Measurements from ENCODE around the gene PEX11A. TPM values are rescaled to one million over a fixed set of nuclear protein-coding genes. Genes with fewer than 3 reads are reported as not detected.

The PEX11A gene
- polyA plus RNA-seq, 1 donor: 4.5 TPM

DNA sequence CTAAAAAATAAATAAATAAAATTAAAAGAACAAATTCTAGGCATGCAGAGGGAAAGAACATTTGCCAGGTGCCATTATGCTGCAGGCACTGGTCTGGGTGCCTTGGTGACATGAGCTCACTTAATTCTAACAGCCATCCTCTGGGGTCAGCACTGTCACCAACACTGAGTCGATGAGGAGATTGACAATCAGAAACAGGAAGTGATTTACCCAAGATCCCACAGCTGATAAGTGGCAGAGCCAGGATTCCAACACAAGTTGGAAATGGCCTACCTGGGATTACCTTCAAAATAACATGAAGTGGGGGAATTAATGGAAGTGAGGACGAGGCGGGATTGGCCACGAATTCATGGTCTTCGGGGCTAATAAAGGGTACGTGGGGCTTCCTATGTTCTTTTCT, 14.9 kb downstream of the PEX11A start:
- no peak for DNase-seq (ENCODE audit: low read depth)

DNA sequence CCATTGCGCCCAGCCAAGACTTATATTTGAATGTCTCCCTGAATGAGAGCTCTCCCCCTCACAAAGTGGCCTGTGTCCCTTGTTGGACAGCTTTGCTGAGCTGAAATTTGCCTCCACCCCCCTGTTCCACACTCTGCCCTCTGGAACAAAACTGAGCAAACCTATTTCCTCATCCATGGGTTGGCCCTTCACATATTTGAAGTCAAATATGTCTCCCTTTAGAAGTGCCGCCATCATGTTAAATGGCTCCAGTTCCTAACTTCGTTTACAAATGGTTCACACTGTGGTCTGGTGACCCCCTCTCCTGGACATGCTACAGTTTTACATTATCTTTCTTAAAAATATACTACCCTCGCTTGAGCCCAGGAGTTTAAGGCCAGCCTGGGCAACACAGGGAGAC, 16.0 kb downstream of the PEX11A start:
- no peak for DNase-seq (ENCODE audit: low read depth)

DNA sequence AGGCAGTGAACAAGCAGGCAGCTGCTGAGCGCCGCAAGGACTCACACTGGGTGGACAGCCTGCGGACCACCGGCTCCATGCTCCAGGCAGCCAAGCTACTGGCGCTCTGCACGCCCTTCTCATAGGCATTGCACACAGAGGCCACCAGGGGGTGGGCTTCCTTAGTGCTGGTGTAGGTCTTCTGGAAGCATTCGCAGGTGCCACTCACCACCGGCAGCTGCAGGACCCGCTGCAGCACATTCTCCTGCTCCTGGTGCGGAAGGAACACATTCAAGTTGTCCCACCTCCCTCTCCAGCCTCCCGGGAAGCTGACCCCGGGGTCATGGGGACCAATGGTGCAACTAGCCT, 17.4 kb downstream of the PEX11A start:
- DNase-seq (ENCODE audit: low read depth): no peak

DNA sequence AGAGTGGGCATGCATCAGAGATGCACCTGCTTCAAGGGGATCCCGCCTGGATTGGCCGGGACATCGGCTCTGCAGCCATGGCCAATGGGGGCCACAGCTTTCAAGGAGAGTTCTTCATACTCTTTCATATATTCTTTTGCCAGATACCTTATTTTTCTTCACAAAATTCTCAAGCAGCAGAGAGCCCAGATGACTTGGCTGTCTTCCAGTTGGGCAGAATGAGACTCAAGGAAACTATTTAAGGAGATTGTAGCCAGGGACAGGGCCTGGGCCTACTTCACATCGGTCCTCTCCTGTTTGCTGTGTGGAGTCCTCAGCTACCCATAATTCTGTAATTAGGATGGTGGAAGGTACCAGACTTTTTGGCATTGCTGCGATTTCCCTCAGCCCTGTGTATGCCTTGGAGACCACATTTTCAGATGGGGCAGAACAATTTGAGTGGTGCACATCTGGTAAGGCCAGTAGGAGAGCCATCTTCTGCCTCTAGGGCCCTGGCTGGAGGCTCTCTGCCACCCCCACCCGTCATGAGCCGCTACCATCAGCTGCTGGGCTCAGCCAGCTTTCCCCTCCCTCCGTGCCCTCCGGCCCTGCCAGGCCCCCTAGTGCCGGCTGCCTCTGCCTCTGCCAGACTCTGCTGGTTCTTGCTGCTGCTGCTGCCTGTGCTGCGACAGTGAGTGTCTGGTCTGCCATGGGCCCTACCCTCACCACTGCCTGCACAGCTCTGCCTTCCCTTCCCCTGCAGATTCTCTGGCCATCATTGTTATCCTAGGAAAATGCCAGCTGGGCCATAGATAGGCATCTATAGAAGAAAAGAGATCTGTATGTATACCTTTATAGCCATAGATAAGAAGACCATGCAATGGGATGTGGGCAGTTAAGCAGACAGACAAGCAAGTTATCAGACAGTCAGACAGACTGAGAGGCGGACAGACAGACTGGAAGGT, 18.1 kb downstream of the PEX11A start:
- DNase-seq (ENCODE audit: low read depth): no peak

DNA sequence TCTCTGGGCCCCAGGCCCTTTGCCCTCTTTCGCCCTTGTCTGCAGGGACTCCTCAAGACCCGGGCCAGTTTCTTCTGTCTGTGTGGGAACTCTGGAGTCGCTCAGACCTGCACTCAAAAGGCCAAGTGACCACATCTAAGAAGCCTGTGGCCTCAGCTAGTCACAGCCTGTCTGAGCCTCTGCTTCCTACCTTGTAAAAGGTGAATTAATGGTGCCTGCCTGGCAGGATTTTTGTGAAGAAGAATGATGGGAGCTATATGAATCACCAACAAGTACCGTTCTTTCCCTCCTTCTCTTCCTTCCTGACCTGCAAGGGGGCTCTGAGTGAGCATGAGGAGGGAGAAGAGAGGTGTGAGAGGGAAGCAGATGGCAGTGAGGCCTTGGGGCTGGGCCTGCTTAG, 18.9 kb downstream of the PEX11A start:
- no peak for DNase-seq (ENCODE audit: low read depth)

DNA sequence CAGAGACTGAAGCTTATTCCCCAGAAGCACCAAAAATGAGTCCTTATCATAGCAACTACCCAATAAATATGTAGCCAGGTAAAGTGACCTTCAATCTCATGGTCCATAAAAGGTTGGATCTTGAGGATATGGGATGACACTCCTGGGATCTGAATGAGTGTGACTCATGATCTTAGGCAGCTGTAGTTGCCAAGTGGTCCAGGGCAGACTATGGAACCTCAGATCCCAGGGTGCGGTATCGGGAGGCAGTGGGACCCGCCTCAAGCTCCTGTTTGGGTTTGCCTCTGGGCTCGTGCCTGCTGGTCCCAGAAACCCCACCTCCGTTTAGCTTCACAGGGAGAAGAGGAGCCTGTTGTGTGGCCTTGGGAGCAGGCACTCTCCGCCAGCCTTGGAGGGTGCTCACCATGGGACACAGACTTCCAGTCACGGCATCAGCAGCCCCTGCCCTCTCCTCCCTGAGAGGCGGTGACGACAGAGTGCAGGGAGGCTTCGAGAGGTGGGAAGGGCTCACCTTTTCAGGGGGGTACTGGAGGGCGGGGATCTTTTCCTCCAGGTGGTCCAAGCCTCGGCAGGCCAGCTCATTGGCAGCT, 19.5 kb downstream of the PEX11A start:
- no peak for DNase-seq (ENCODE audit: low read depth)

DNA sequence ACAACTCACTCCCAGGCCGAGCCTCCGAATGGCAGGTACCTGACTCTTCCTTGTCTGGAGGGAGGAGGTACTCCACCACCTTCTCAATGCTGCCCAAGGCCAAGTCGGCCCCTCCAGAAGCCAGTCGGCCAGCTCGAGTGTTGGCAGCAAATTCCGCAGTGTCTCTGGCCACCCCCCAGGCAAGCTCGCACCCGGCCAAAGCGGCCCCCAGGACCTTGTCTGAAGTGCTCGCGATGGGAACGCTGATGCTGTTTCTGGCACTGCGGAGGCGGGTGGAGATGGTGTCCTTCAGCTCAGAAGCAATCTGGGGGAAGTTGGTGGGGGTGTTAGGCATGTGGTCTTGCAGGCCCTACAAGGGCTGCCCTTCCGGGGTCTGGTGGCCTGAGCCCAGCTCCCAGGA, 20.6 kb downstream of the PEX11A start:
- DNase-seq (ENCODE audit: low read depth): no peak

DNA sequence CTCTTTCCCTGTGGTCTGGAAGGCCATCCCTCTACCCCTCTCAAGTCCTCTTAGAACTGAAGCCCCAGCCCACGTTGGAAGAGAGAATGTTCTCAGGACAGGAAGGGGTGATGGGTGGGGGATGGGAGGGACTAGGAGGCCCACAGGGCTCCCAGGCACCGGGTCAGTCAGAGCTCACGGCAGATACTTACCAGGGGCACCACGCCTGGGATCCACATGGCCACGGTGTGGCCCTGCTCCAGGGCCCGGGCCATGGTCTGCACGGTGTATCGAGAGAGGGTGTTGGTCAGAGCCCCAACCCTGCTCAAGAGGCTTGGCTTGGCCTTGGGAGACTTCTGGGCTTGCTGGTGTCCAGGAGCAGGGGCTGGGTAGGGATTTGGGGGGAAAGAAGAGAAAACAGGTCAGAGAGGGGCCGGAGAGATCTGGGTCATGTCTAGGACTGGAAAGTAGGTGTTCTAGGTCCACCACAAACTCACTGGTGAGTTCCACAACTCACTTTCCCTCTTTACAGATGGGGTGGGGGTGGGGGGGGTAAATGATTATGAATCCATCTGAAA, 21.2 kb downstream of the PEX11A start:
- DNase-seq (ENCODE audit: low read depth): no peak

DNA sequence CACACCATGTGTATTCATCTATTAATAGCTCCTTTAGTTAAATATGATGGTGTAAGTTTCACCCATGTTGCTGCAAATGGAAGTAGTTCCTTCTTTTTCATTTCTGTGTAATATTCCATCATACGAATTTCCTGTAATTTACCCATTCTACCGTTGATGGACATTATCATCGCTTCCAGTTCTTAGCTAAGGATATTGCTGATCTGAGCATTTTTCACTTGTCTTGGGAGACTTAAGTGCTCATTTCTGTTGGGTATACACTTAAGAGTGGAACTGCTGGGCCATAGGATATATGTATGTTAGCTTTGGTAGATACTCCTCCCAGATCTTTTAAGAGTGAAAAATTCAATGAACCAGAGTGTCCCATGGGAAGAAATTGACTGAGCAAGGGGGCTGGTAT, 22.4 kb downstream of the PEX11A start:
- no peak for DNase-seq (ENCODE audit: low read depth)

DNA sequence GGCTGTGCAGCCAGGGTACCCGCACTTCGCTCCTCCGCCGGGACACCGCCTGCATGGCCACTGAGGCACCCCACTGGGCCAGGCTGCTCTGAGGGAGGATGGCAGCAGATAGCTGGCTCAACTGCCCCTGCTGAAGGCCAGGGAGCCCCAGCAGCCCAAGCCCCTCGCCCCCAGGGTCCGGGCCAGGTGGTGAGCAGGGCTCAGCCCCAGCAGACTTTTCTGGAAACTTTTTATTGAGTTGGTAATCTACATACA, 22.9 kb downstream of the PEX11A start:
- no peak for DNase-seq (ENCODE audit: low read depth)

DNA sequence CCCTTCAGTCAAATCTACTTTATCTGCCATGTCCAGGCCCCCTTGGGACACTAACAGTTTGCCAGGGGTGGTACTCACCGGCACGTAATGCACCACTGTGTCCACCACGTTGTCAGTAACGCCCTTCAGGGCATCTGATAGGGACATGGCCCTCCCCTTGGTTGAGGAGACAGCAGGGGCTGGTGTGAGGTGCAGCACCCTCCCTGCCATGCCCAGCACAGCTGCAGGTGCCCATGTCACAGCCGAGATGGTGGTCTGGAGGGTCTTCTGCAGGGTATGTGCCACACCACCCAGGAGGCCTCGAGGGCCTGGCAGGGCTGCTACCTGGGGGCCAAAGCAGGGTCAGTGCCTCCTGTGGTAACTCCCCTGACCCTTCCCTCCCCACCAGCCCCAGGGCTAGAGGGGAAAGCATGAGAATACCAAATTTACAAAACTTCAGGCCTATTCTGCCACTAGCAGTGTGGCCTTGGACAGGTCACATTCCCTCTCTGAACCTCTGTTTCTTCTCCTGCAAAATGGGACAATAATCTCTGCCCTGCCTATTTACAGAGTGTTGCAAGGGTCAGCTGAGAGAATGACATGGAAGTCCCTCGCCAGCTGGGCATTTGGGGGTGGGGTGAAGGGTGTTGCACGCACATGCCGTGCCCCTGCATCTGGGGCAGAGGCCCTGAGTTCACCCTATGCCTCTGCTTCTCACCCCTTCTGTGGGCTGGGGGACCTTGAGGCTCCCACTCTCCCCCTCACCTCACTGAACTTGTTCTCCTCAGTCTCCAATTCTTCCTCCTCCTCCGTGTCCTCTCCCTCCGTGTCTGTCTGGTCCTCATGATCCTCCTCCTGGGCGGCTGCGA, 23.5 kb downstream of the PEX11A start:
- DNase-seq (ENCODE audit: low read depth): no peak

DNA sequence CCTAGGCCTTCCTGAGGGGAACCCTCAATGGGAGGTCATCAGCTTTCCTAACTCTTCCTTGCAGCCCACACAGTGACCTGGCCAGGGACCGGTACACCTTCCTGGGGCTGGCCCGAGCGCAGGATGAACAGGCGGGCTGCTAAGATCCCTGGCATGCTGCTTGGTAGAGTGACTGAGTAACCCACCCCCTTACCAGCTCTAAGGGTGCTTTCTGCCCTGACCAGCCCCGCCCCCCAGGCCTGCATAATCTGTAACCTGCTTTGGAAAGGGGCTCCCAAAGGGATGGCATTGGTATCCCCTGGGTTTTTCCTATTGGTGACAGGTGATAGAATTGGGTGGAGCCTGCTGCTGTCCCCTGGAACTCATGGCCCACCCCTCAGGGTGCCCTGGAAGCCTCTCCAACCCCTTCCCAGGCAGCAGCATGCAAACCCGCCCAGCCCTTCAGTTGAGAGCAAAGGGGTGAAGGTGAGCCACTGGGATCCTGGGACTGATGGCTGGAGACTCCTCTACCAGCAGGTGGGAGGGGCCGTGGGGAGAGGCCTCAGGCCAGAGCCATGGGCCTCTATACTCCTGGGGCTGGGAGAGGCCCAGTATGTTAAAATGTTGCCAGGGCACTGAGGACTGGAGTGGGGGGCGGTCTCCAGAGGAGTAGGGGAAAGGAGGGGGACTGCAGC, 24.2 kb downstream of the PEX11A start:
- no peak for DNase-seq (ENCODE audit: low read depth)

DNA sequence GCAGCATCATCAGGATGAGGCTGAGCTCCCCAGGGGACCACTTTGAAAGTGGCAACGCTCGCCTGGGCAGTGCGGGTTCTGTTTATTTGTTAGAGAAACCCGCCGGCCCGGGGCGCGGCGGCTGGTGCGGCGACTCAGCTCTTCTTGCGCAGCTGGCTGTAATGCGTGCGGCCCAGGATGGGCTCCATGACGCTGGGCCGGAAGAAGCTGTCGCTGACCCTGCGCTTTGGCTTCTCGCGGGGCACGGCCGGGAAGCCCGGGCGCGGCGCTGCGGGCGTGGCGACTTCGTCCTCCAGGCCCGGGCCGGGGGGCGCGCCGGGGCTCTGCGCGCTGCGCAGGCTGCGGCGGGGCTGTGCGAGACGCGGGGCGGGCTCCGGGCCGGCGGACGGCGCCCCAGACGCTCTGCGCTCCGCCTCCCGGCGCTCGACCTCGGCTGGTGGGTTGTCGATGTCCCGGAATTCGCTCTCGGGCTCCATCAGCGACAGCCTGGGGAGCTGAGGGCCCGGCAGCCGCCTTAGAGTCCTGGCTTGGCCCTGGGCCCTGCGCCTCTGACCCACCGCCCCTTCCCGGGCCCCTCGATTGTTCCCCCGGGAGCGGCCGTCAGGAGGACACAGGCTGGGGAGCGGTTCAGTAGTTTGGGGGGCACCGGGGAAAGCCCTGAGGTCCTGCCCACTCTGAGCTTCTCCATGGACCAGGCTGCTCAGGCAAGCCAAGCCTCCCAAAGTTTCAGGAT, 24.9 kb downstream of the PEX11A start:
- DNase-seq (ENCODE audit: low read depth): no peak

DNA sequence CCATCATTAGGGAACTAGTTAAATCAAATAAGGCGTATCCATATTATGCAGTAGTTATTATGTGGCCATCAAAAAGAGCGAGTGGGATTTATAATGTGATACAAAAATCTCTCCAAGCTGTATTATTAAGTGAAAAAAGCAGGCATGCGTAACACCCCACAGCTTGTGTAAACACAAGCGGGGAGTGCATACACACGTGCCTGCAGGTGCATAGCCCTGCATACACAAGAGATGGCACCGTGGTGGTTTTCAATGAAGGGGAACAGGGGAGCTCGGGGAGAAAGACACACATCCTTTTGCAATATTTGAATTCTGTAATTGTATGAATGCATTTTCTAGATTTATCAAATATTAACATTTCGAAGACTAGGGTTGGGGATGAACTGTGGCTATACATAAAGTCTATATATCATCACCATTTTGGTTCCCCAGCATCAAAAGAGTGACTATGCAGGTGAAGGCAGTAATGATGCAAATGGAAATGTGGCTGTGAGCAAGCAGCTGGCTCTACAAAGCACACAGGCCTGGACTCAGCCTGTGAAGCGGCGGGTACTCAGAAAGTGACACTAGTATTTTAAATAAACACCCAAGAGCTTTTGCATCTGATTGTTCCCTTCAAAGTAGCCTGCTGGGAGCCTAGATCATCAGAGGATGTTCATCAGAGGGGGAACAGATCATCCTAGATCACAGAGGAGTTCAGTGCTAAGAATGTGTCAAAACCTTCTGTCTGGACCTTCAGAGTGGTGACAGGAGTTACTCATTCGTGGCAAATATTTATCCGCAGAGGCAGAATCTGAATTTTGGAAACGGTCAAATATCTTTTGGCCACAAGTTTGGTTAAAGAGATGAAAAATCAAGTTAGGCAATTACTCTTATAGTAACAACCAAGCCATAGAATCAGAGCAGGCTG, 25.9 kb downstream of the PEX11A start:
- no peak for DNase-seq (ENCODE audit: low read depth)

DNA sequence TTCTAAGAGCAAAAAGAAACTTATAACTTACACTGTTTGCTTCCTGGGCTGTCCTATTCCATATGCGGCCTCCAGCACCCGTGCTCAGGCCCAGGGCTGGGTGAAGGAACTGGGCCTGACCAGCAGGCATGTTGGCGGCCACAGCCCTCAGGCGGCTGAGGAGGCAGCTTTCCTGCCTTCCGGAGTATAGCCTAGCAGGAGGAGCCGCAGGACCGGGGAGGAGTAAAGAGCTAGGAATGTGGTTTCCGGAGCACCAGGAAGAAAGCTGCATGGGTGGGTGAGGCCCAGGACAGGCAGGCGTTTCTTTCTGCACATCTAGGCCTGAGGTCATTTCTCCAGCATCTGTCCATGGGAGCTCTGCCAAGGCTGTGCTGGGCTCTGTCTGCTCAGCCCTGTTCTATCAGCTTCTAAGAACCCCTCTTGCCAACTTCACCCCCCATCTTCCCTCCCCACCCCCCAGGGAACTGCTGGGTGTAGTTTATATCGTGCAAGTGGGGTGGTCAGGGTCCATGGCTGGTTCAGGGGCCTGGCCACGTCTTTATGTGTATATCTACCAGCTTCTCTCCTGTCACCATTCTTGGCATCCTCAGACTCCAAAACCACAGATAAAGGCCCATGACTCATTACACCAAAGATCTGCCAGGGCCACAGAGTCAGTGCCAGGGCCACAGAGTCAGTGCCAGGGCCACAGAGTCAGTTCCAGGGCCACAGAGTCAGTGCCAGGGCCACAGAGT, 27.5 kb downstream of the PEX11A start:
- no peak for DNase-seq (ENCODE audit: low read depth)

DNA sequence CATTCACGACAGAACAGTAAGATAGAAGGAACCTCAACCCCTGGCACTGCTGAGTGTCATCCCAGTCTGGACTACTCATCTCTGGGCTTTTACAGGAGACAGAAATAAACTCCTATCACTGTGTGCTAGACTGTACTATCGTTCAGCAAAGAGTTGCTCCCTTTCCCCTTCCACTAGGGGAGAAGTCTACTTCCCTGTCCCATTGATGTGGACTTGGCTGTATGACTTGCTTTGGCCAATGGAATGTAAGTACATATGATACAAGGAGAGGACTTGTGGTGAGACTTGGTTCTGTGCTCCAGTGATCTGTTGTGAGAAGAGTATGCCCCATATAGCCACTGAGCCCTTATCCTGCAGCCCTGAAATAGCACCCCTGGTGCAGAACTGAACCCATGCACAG, 30.0 kb downstream of the PEX11A start:
- no peak for DNase-seq (ENCODE audit: low read depth)

DNA sequence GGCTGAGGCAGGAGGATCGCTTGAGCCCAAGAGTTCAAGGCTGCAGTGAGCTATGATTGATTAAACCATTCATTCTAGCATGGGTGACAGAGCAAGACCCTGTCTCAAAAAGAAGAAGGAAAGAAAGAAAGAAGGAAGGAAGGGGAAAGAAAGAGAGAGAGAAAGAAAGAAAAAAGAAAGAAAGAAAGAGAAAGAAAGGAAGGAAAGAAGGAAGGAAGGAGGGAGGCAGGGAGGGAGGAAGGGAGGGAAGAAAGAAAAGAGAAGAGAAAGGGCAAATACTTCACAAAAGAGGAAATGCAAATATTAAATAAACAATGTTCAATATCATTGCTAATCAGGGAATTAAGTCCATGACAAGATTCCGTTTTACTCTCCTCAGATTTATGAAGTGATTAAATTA, 31.3 kb downstream of the PEX11A start:
- no peak for DNase-seq (ENCODE audit: low read depth)

DNA sequence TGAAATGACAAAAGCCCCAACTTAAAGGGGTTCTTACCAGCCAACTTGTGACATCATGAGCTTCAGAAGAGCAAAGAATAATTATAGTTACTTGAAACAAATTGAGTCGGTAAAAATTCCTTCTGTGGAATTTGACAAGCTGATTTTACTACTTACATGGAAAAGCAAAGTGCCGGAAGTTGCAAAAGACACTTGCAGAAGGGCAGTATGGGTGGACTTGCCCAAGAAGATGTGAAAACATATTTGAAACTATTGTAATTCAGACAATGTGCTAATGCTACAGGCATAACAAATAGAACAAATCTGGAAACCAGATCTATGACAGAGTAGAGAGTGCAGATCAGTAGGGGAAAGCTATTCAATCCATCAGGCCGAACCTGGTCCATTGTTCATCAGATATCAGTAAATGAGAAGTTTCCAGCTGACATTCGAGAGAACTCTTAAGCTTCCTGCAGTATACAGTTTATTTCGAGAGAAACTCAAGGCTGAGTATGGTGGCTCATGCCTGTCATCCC, 32.8 kb downstream of the PEX11A start:
- no peak for DNase-seq (ENCODE audit: low read depth)

DNA sequence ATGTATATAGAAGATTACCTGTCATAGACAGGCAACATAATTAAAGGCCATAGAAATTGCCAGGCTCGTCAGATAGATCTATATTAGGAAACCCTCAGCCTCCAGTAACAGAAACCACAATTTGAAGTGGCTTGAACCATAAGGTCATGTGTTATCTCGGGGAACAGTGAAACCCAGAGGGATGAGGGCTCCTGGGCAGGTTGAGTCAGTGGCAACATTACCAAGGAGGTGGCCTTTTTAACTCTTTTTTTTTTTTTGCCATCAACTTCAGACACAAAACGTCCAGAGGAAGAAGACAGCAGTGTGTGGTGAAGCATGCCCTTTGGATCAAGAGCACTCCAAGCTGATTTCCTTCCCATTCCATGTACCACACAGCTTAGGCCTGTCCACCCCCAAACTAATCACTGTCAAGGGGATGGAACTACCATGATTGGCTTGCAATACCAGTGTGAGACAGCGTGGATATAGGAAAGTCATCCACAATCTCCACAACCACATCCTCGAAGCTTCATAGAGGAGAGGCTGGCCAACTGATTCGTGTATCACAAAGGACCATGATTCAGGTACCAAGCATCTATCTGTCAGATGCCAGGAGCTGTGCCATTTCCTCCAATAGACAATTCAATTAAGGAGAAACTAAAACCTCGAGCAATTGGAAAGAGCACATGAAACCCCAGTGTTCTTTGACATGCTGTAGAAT, 34.3 kb downstream of the PEX11A start:
- no peak for DNase-seq (ENCODE audit: low read depth)
